CD4-positive, alpha-beta T cell treated with Interleukin-6 for 4 hours (primary cell): ENCODE measurements around the gene MYO1E.

Experiments used
- DNase-seq: peaks from one replicate; pipeline ENCODE4 v3.0.0-alpha.2; 2020; ENCODE audit warnings: mixed read lengths

MYO1E gene

GRCh38 chr15:59116771-59117170, 255.9 kb downstream of the MYO1E start:
- DNase-seq, result no peak

- DNase-seq, result no peak
Observed at GRCh38 chr15:59116141-59116540, 256.5 kb downstream of the MYO1E start.

- DNase-seq, result no peak
Observed at GRCh38 chr15:59115047-59115446, 257.6 kb downstream of the MYO1E start.

GRCh38 chr15:59111251-59111650, 261.4 kb downstream of the MYO1E start:
- DNase-seq, result no peak

- DNase-seq, result no peak
Observed at GRCh38 chr15:59105854-59106253, 266.8 kb downstream of the MYO1E start.

- peak; percentile 84 for DNase-seq
Observed at GRCh38 chr15:59104912-59105732, 267.5 kb downstream of the MYO1E start, which contains the start of gene CCNB2. Gene CCNB2, plus strand, starts transcription at chr15:59105146. Its CDS starts 123 bp downstream, at chr15:59105269.

GRCh38 chr15:59104602-59104911, 268.1 kb downstream of the MYO1E start:
- no peak for DNase-seq

- DNase-seq, result no peak
Observed at GRCh38 chr15:59099162-59099685, 273.4 kb downstream of the MYO1E start.

GRCh38 chr15:59096429-59096828, 276.2 kb downstream of the MYO1E start:
- DNase-seq, result no peak

- DNase-seq, result no peak
Observed at GRCh38 chr15:59094077-59094476, 278.6 kb downstream of the MYO1E start.

- DNase-seq, result no peak
Observed at GRCh38 chr15:59087731-59088130, 284.9 kb downstream of the MYO1E start.
